Muscle layer of duodenum (tissue), 2 donors: ENCODE results near the gene UBE4A.

ENCODE experiments used
- H3K27ac ChIP-seq: one replicate; pipeline ENCODE4 v1.7.0; 2013; ENCODE audit warnings: mild to moderate bottlenecking, low read length
- H3K27me3 ChIP-seq: one replicate; pipeline ENCODE4 v1.7.0; 2013; ENCODE audit warnings: low read depth, mild to moderate bottlenecking, control low read depth, low read length
- H3K36me3 ChIP-seq, 2 donors: one replicate each; pipeline ENCODE4 v1.7.0; 2013; ENCODE audit warnings: low read length in 2 of 2, control low read depth in 1 of 2, mild to moderate bottlenecking in 1 of 2; ENCODE audit not compliant: insufficient read depth in 2 of 2, control insufficient read depth in 1 of 2
- H3K4me1 ChIP-seq, 2 donors: one replicate each; pipeline ENCODE4 v1.7.0; 2013; ENCODE audit warnings: low read length in 2 of 2, mild to moderate bottlenecking in 2 of 2, control low read depth in 1 of 2, moderate library complexity in 1 of 2; ENCODE audit not compliant: insufficient read depth in 2 of 2, control insufficient read depth in 1 of 2
- H3K4me3 ChIP-seq, 2 donors: one replicate each; pipeline ENCODE4 v1.7.0; 2013; ENCODE audit warnings: low read length in 2 of 2, low read depth in 1 of 2, mild to moderate bottlenecking in 1 of 2
- H3K9me3 ChIP-seq, 2 donors: one replicate each; pipeline ENCODE4 v1.7.0; 2013; ENCODE audit warnings: low read length in 2 of 2, control low read depth in 1 of 2, mild to moderate bottlenecking in 1 of 2; ENCODE audit not compliant: control insufficient read depth in 1 of 2
- donor health status: healthy.

UBE4A gene

DNA sequence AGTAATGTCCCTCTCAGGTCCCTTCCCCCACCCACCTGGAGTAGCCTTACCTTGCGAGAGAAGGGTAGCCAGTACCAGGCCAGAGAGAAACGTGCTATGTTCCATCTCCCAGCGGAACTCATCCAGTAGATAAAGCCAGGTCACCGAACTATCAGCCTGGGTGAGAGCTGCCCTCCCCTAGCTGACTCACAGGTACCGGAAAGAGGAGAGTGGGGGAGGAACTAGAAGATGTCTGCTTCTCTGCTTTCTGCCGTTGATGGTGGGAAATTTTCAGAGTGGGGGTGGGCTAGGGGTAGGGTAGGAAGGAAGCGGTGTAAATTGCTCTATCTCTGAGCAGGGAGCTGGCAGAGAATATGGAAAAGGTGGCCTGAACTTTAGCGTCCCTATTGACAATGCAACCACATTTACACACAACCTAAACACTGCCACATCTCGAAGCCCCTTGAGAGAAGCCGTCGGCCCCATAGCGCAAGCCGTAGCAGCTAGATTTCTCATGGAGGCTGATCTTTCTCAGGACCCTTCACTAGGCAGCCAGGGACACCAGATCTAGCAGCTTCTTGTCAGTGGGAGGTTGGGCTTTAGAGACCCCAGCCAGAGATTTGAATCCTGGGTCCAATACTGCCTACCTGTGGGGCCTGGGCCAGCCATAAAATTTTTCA is 16.8 kb upstream of the UBE4A start, which contains the start of gene CD3D:
Gene CD3D (minus strand): TSS at position 203 of the 659 bp plus-strand sequence. CDS start 98 bp downstream, at position 105.
- H3K4me1 ChIP-seq = no peaks in the 10 kb centered on the region
- no peaks in the 10 kb centered on the region for H3K9me3 ChIP-seq
- no peak within 1 kb of the TSS for H3K4me3 ChIP-seq
- no peak within 1 kb of the TSS for H3K27ac ChIP-seq
- H3K27me3 ChIP-seq = no peaks in the 10 kb centered on the region
- H3K36me3 ChIP-seq = no peaks in the 10 kb centered on the region

DNA sequence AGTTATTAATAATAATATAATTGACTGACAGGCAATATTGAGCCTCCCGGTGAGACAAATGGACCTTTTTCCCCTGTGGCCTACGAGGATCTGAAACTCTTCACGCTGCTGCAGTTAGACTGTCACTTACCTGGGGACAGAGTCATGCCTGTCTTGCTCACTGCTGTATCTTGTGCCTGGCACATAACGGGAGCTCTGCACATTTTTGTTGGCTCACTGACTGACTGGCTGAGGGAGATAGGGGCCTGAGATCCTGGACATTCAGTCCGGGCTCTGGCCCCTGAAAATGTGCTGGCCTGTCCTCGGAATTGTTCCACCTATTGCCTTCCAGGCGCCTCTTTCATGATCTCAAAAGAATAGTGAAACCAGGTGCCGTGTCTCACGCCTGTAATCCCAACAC is 16.2 kb upstream of the UBE4A start:
- Histone ChIP-seq H3K4me1 (no peaks in the 10 kb centered on the region), H3K4me3 (no peak overlapping the region), H3K9me3 (no peaks in the 10 kb centered on the region), H3K27ac (no peak overlapping the region), H3K36me3 (no peaks in the 10 kb centered on the region), H3K27me3 (no peaks in the 10 kb centered on the region)

DNA sequence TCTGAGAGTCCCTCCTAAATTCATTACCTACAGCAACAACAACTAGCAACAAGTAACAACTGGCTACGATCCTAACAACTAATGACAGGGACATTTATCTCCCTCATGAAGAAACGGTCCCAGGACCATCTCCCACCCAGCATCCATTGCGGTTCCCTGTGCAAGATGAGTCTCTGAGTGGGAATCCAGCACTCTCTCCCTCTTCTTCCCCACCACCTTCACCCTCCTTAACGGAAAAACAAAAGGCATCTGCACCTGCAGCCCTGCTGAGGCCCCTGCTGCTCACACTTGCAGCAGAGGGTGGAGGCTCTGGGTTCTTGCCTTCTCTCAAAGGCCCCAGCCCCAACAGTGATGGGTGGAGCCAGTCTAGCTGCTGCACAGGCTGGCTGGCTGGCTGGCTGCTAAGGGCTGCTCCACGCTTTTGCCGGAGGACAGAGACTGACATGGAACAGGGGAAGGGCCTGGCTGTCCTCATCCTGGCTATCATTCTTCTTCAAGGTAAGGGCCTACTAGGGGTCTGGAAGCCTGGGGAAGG is 15.4 kb upstream of the UBE4A start, which contains the start of gene CD3G:
Gene CD3G (plus strand): TSS at position 364 of the 535 bp plus-strand sequence. CDS start 80 bp downstream, at position 444.
- H3K36me3 ChIP-seq = no peaks in the 10 kb centered on the region
- no peaks in the 10 kb centered on the region for H3K4me1 ChIP-seq
- no peak within 1 kb of the TSS for H3K27ac ChIP-seq
- peaks cover 4% of the 10 kb centered on the region for H3K27me3 ChIP-seq
- no peaks in the 10 kb centered on the region for H3K9me3 ChIP-seq
- no peak within 1 kb of the TSS for H3K4me3 ChIP-seq

DNA sequence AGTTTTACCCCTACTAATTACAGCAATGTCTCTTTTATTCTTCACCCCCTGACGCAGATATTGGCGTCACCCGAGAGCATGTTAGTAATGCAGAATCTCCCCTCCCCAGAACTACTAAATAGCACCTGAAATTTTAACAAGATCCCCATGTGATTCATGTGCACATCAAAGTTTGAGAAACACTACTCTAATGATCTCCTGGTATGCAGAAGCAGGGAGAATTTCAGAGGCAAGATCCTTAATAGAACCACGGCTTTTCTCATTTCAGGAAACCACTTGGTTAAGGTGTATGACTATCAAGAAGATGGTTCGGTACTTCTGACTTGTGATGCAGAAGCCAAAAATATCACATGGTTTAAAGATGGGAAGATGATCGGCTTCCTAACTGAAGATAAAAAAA is 9.9 kb upstream of the UBE4A start:
- peaks cover 4% of the 10 kb centered on the region for H3K27me3 ChIP-seq
- no peaks in the 10 kb centered on the region for H3K36me3 ChIP-seq
- no peaks in the 10 kb centered on the region for H3K9me3 ChIP-seq
- no peak overlapping the region for H3K27ac ChIP-seq
- H3K4me1 ChIP-seq = no peaks in the 10 kb centered on the region
- H3K4me3 ChIP-seq = no peak overlapping the region

DNA sequence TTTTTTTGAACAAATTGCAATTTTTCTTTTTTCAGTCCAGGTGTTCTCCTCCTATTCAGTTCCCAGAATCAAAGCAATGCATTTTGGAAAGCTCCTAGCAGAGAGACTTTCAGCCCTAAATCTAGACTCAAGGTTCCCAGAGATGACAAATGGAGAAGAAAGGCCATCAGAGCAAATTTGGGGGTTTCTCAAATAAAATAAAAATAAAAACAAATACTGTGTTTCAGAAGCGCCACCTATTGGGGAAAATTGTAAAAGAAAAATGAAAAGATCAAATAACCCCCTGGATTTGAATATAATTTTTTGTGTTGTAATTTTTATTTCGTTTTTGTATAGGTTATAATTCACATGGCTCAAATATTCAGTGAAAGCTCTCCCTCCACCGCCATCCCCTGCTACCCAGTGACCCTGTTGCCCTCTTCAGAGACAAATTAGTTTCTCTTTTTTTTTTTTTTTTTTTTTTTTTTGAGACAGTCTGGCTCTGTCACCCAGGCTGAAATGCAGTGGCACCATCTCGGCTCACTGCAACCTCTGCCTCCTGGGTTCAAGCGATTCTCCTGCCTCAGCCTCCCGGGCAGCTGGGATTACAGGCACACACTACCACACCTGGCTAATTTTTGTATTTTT is 6.2 kb upstream of the UBE4A start:
- Histone ChIP-seq H3K27ac (no peak overlapping the region), H3K9me3 (no peaks in the 10 kb centered on the region), H3K4me3 (no peak overlapping the region), H3K4me1 (no peaks in the 10 kb centered on the region), H3K27me3 (peaks cover 4% of the 10 kb centered on the region), H3K36me3 (no peaks in the 10 kb centered on the region)

DNA sequence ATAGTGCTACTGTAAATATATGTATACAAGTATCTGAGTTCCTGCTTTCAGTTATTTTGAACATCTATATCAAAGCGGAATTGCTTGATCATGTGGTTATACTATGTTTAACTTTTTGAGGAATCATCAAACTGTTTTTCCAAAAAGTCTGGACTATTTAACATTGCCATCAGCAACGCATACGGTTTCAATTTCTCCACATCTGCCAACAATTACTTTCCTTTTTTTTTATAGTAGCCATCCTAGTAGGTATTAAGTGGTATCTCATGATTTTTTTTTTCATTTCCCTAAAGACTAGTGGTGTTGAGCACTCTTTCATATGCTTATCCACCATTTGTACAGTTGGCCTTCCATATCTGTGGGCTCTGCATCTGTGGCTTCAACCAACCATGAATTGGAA is 1.3 kb upstream of the UBE4A start:
- no peak overlapping the region for H3K27ac ChIP-seq
- H3K4me1 ChIP-seq = peaks cover 4 to 19% of the 10 kb centered on the region in 2 donors
- no peaks in the 10 kb centered on the region for H3K36me3 ChIP-seq
- no peak overlapping the region for H3K4me3 ChIP-seq
- H3K9me3 ChIP-seq = no peaks in the 10 kb centered on the region
- no peaks in the 10 kb centered on the region for H3K27me3 ChIP-seq

DNA sequence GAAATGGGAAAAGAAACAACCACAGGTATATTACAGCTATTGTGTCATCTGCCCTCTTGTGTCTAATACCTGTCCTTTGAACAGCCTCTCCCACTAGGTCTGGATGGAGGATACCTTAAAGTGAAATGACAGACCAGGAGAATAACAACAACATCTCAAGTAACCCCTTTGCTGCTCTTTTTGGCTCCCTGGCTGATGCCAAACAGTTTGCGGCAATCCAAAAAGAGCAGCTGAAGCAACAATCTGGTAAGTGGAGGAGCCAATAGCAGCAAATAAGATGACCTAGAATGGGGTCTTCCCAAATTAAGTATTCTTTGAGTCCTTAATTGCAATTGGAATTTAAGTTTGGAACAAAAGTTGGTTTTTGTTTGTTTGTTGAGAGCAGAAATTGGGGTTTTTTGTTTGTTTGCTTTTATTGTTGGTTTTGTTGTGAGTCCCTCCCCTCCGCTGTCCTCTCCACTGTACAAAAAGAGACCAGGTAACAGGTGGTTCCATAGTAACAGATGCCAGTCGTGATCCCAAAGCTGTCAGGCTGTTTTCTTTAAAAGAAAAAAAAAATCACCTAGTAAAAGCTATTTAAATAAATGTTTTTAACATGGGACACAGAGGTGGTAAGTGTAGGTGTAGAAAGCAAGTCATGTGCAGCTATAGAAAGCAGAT is 5.7 kb downstream of the UBE4A start:
- Histone ChIP-seq H3K27me3 (no peaks in the 10 kb centered on the region), H3K27ac (no peak overlapping the region), H3K9me3 (no peaks in the 10 kb centered on the region), H3K4me3 (no peak overlapping the region), H3K4me1 (peaks cover 2 to 16% of the 10 kb centered on the region in 2 donors), H3K36me3 (peaks cover 28 to 50% of the 10 kb centered on the region in 2 donors)

DNA sequence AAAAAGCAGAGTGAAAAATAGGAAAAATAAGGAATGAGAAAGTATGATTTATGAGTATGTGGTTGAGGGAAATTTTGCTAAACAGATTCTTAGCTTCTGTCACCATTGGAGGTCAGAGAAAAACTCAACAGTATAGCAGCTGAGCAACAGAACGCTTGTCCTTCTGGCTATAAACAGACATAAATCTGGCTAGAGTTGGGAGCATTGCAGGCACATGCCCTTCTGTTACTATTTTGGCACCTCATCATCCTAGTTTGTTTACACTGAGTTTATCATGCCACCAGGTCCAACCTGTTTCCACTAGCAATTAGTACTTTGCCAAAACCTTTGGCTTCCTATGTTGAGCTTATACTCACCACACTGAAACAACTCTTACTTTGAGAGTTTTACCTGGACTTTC is 6.9 kb downstream of the UBE4A start:
- Histone ChIP-seq H3K4me3 (no peak overlapping the region), H3K36me3 (peaks cover 39 to 62% of the 10 kb centered on the region in 2 donors), H3K27ac (no peak overlapping the region), H3K4me1 (peaks cover 0 to 5% of the 10 kb centered on the region in 2 donors), H3K27me3 (no peaks in the 10 kb centered on the region), H3K9me3 (no peaks in the 10 kb centered on the region)

DNA sequence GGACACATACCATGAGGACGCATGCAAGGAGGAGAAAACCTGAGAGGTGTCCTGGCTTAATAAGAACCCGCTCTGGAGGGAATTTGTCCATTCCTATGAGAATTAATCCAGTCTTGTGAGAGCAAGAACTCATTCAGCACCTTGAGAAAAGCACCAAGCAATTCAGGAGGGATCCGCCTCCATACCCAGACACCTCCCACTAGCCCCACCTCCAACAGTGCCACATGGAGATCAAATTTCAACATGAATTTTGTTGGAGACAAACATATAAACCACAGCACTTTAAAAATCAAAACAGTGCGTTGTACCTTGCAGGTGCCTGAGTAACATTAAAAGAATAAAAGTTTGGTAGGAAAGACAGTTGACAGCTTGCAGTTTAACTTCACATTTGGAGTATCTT is 11.4 kb downstream of the UBE4A start:
- Histone ChIP-seq H3K9me3 (no peaks in the 10 kb centered on the region), H3K4me1 (no peaks in the 10 kb centered on the region), H3K27me3 (no peaks in the 10 kb centered on the region), H3K27ac (no peak overlapping the region), H3K4me3 (no peak overlapping the region), H3K36me3 (peaks cover 63 to 93% of the 10 kb centered on the region in 2 donors)

DNA sequence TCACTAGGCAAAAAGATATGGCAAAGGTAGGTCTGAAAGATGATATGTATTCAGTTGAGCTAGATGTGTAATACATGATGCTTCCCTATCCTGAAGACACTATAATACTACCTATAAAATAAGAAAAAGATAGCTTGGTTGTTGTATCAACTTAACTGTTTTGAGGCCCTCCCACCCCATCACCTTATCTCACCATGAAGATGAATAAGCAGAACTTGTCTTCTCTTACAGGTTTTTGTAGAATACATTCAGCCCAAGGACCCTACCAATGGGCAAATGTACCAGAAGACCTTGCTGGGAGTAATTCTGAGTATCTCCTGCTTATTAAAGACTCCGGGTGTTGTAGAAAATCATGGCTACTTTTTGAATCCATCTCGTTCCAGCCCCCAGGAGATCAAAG is 13.9 kb downstream of the UBE4A start:
- H3K27ac ChIP-seq = no peak overlapping the region

DNA sequence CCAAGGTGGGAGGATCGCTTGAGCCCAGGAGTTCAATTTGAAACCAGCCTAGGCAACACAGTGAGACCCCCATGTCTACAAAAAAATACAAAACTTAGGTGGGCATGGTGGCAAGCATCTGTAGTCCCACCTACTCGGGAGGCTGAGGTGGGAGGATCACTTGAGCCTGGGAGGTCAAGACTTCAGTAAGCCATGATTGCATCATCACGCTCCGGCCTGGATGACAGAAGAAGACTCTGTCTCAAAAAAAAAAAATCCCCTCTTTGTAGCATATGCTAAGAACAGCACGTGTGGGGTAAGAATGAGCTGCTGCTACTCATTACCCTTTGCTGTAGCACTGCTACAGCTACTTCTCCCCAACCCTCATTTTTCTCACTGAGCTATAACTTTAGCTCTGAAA is 14.5 kb downstream of the UBE4A start:
- no peak overlapping the region for H3K4me3 ChIP-seq
- no peaks in the 10 kb centered on the region for H3K9me3 ChIP-seq
- no peaks in the 10 kb centered on the region for H3K4me1 ChIP-seq

More for the DNA sequence above, 13.9 kb downstream of the UBE4A start:
- H3K36me3 ChIP-seq = peaks cover 74 to 94% of the 10 kb centered on the region in 2 donors
- H3K4me3 ChIP-seq = no peak overlapping the region
- H3K4me1 ChIP-seq = no peaks in the 10 kb centered on the region
- H3K27me3 ChIP-seq = no peaks in the 10 kb centered on the region
- H3K9me3 ChIP-seq = no peaks in the 10 kb centered on the region

More for the DNA sequence above, 14.5 kb downstream of the UBE4A start:
- no peak overlapping the region for H3K27ac ChIP-seq
- H3K27me3 ChIP-seq = no peaks in the 10 kb centered on the region
- H3K36me3 ChIP-seq = peaks cover 73 to 92% of the 10 kb centered on the region in 2 donors
